Hematopoietic multipotent progenitor cell (in vitro differentiated cells): ENCODE data around the gene PSD2. TPM values are rescaled to one million over a fixed set of nuclear protein-coding genes. Genes with fewer than 3 reads are reported as not detected.
A peak's percentile ranks its signal among the peaks of the same experiment; 100 is the strongest.

ENCODE experiments used
- DNase-seq, 3 donors: peaks; one replicate each; pipeline ENCODE4 v3.0.0-alpha.2; 2011 to 2015; ENCODE audit warnings: low read depth in 2 of 3, low spot score in 2 of 3
- total RNA-seq: library from RNA; depleted of rRNA; stranded (reverse); fragments of >200 nt; gene quantifications from one replicate; pipeline ENCODE4 v1.2.3, GENCODE V29; 2012

Gene PSD2
- total RNA-seq, 1 donor = 0.27 TPM

DNA sequence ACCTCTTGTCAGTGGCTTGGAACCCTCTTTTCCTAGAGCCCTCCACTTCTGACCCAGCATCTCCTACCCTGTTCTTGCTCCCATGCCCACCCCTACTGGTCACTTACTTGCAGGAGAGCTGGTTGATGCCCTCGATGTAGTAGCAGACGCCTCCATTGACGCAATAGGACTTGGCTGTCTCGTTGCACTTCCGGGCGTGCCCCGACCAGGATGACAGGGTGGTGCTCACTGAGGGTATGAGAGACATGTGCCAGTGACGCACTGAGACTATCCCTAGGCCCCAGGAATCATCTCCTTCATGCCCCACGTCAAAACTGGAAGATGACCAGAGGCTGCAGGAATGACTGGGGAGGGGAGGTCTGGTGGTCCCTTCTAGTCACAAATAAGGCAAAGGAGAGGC, 76.0 kb downstream of the PSD2 start:
- no peak for DNase-seq

DNA sequence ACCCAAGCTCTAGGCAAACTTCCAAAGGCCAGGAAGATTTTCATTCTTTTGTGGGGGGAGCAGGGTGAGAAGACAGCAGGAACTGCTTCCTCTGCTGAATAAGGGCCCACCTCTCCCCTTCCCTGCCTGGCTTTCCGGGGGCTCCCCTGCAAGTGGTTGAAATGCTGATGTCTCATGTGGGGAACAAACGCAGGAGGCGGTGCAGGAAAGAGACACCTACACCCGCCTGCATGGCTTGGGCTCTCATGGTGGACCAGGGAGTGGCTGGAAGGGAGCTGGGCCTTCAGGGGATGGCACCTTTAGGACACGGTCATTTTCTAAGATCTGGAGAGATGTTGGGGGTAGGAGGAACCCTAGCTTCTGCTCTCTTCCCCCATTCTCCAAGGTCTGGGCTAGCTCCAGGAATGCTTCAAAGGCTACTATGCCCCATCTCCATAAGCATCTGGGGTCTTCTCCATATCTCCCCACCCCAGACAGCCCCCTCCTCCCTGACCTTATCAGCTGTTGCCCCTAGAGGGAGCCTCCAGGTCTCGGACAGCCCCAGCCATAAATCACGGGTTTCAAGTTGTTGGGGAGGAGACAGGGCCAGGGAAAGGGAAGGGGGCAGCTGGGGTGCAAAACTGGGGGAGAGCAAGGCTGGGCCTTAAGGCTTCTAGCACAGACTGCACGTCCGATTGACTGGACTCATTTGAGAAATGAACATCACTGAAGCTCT, 76.6 kb downstream of the PSD2 start:
- DNase-seq = no peak

DNA sequence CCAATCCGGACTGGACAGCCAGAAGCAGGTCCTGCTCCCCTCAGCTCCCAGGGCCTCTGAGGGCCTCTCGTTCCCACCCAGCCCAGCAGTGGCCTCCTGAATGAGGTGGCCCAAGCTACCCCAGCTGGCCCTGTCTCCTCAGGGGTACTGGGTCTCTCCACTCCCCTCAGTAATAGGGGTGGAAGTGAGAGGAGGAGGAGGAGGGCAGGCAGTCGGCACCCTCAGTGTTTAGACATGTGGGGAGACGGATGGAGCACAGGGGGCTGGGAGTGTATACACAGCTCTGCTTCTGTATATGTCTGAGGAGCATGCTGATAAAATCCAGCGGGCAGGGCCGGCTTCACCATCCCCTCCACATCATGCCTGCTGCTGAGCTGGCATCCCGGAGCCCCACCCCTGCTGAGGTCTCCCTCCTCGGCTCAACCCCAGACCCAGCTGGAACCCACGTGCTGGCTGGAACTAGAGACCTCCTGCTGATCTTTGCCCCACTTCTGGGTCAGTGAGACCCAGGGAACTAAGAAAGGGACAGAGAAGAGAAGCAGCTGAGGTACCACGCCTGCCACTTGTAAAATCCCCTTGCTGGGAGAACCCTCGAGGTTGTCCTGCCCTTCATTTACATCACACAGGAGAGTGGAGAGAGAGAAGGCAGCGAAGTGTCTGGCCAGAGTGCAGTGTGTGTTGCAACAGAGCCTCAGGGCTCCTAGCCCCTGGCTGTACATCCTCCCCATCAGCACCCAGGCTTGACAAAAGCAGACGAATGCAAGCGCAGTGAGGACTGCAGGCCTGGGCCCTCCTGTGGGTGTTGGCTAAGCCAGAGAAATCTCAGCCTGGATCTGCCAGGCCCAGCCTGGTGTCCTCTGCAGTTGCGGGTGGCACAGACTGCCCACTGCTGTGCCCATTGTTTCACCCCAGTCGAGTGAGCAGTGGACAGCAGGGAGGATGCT, 77.5 kb downstream of the PSD2 start:
- no peak for DNase-seq

DNA sequence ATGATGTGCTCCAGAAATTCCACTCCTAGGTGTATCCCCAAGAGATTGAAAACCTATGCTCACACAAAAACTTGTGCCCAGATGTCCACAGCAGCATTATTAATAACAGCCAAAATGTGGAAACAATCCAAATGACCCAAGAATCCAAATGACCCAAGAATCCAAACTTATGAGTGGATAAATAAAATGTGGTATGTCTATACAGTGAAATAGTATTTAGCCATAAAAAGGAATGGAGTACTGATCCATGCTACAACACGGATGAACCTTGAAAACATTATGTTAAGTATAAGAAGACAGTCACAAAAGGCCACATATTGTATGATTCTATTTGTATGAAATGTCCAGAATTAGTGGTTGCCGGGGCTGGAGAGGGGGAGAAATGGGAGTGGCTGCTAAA, 80.3 kb downstream of the PSD2 start:
- DNase-seq = no peak

DNA sequence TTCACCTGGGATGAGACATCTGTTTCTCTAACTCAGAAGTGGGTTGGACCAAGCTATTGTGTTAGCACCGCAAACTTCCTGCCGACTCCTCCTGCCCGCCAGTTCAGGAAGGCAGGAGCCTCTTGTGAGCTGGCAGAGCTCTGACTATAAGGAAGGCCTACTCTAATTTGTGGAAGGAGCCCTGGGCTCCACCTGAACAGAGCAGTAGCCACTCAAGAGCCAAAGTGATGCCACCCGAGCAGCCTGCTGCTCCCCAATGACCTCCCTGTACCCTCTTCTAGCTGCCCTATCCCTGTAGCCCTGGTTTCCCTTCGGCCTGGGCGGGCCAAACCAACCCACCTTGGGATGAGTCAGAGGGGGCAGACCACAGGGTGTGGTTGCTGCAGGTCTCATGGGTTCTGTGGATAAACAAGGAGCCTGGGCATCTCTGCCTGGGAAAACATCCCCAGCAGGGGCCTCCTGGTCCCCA, 81.6 kb downstream of the PSD2 start:
- peak in 2 of 3 donors; percentile 14 to 19 for DNase-seq

DNA sequence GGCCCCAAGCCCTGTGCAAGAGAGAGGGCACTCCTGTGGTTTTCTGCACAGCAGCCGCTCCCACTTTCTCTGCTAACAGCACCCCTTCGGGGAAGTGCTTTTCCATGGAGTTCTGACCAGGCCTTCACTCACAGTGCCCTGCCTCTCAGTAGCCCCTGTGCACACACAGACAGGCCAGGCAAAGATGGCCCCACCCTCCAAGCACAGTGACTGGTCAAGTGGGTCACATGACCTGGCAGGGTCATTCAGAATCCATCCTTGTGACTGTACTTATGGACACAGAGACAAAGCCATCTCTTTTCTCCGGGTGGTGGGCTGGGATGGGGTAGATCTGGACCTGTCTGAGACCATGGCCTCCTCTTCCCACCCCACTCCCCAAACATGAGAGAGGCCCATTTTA, 82.5 kb downstream of the PSD2 start:
- DNase-seq = no peak

DNA sequence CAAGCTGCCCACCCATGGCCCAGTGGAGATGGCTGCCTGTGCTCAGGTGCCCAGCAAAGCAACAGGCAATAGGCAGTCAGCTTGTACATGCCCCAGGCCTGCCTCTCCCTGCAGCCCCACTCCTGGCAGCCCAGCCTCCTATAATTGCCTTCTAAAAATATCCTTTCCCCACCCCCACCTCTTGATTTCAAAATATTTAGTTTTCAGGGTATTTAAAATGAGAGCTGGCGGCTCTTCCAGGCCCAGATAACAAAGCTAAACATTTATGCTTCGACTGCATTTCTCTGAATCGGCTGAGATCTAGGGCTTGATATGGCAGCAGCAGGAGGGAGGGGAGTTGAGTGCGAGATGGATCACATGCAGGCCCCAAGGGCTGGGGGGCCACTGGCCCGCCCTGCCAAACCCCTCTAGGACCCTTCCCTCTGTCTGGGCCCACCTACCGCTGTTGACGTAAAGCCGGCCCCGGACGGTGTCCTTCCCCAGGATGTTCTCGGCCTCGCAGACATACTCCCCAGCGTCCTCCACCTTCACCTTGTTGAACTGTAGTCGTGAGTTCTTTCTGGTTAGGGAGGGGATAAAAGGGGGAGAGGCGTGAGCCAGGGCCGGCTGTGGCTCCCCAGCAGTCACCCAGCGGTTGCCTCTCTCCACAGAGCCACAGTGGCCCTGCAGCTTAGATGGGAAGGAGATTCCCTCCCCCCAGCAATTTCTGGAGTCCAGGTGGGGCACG, 85.0 kb downstream of the PSD2 start:
- no peak for DNase-seq

DNA sequence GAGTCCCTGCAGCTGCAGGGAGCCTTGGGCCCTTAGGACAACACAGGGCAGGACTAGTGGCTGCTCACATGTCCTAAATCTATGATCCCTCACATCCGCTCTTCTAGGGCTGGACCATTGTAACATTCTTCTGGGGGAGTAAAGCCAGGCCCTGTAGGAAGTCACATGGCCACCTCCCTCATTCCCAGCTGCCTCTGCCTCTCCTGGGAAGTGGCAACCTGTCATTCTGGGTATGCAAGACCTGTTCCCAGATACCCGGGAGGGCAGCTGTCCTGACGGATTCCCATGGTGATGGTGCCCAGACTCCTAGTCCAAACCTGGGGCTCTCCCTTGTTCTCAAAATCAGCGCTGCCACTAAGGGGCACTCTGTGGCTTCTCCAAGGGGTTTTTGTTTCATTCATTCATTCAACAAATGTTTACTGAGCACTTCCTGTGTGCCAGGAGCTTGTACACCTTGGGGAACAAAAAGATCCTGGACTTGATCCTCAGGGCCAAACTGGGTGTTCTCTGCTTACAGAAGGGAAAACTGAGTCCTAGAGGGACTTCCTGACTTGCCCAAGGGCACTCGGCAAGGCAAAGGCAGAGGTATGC, 85.6 kb downstream of the PSD2 start:
- DNase-seq = no peak

DNA sequence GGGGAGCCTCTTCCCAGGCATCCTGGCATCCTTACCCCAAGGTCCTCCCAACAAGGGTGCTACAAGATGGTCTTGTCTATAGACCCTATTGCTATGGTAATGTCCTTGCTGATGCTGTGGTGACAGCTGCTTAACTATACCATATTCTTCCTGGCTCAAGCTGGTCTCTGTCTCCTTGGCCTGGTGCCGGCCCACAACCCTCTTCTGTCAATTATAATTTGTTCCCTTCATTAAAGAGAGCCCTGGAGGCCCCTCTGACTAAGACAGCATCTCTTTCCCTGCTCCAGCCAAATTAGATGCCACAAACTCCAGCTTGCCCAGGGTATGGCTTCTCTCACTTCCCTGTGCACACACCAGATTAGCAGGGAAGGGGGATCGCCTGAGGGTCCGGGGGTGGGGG, 86.7 kb downstream of the PSD2 start:
- no peak for DNase-seq

DNA sequence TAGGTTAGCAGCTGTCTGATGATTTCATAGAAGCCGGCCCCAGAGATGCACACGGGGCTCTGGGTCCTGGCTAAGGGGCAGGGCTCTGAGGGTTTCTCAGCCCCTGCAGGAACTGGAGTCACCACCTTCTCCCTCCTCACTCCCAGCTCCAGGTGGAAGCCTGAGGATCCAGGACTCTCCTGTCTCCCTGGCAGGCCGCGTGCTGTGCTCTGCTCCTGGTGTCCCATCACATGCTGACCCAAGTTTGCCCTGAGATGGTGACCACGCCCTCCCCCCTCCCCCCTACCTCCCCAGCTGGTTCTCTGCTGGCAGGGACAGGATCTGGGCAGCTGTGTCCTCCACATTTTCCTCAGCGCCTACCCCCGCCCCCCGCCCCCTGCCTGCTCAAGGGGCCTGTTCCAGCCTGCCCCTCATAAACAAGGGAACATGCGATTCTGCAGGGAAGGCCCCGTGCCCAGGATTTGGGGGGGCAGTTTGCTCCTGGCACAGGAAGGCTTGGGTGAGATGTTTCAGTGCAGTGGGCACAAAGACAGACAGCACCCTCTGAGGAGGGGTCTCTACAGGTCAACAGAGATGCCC, 87.4 kb downstream of the PSD2 start:
- DNase-seq = no peak

DNA sequence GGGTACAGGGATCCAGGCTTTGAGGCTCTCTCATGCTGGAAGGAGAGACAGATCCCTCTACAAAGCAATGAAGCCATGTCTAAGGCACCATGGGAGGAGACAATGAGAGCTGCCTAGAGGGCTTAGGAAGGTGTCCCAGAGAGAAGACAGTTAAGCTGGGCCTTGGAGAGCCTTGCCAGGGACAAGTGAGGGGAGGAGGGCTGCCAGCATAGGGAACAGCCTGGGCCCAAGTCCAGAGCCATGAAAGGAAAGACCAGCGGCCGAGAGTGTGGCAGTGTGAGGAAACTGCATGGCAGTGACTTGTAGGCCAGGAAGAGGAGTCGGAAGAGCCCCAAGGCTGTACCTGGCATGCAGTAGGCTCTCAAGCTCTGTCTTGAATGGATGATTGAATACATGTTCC, 88.5 kb downstream of the PSD2 start:
- DNase-seq = no peak

DNA sequence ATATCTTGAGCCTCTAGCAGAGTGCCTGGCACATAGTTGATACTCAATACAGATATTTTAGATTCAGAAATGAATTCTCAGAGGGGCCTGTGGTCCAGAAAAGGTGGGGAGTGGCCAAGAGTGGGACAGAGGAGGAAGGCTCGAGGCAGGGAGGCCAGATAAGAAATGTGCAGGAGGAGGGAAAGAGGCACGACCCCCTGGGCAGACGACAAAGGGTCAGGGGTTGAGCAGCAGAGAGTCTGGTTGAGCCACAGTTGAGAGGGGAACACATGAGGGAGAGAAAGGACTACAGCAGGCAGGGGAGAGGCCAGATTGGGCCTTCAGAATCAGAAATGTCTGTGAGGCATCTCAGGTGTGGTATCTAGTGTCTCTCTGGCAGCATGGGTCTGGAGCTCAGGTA, 89.1 kb downstream of the PSD2 start:
- DNase-seq = no peak

DNA sequence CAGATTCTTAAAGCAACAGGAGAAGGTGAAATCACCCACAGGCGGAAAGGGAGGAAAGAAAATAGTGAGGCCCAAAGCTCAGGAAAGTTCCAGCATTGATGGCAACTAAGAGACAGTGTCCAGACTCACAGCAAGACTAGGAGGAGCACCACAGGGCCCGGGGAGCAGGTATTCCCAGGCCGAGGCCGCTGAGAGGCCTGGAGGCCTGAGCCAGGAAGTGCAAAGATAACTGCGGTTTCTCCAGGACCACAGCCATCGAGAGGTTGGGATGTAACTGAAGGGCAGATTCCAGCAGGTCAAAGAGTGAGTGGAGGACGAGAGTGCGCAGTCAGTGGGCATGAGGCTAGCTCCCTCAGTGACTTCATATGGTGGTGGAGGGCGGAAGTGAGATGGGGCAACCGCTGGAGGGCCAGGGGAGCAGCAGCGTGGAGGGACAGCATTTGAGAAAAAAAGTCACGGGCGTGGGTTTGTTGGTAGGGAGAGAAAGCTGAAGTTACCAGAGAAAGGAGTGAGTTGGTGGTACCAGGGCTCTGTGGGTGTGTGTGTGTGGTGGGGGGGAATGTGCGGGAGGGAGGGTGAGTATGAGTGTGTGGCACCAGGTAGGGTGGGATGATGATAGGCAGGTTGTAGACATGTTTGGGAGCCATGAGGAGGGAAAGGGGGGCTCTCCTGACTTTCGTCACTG, 89.7 kb downstream of the PSD2 start:
- no peak for DNase-seq

DNA sequence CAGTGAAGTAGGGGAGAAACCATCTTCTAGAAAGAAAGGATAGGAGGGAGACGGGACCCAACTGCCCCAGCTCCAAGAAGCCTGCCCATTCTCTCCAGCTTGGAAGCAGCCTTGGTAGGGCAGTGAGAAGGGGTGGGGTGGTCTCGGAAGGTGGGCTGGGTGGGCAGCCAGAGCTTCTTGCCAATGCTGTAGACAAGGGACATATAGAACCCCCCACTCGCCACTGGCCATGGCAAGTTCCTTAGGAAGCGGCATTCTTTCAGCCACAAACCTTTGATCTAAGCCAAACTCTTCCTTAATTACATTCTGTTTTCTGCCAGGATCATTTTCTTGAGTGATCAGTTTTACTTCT, 90.2 kb downstream of the PSD2 start:
- no peak for DNase-seq

DNA sequence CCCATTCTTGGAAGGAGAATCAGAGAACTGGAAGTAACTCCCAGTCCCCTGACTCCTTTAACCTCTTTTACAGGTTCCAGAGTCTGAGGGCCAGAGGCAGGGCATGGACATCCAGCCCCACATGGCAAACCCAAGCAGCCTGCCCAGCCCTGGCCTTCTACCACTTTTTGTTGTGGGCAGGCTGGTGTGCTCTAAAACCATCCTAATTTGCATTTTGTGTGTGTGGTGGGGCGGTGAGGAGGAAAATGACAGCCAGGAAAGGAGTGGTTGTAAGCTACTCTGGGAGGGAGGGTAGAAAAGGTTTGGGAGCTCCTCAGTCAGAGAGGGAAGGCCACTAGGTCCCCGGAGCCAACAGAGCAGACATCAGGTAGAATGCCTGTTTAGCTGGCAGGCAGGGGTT, 90.6 kb downstream of the PSD2 start:
- no peak for DNase-seq

DNA sequence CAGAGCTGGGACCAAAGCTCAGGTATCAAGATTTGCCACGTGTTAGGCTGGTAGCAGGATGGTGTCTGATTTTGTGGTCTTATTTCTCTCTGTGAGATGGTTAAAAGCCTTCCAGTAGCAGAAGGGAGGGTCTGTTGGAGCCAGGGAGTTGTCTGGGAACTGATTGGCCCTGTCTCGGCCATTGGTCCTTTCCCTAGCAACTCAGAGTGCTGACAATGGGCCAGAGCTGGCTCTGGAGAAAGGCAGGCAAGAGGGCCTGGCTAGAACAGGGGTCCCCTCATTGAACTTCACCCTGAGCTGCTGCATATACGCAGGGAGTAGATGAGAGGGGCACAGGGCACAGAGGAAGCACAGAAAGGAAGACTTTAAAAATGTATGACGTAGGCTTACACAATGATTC, 92.8 kb downstream of the PSD2 start:
- DNase-seq = no peak

DNA sequence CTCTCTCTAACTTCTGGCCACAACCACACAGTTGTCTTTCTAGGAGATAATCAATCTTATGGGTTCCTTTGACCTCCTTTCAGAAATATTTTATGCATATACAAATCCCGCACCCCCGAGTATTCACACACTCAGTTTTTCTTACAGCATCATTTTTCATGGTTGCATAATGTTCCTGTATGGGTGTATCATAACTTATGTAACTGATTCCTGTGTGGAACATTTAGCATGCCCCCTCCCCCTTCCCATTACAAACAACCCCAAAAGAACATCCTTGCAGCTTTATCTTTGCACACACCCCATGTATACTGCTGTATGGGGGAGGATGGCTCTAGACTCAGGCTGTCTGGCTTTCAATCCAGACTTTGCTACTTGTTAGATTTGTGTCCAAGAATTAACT, 93.8 kb downstream of the PSD2 start:
- no peak for DNase-seq

DNA sequence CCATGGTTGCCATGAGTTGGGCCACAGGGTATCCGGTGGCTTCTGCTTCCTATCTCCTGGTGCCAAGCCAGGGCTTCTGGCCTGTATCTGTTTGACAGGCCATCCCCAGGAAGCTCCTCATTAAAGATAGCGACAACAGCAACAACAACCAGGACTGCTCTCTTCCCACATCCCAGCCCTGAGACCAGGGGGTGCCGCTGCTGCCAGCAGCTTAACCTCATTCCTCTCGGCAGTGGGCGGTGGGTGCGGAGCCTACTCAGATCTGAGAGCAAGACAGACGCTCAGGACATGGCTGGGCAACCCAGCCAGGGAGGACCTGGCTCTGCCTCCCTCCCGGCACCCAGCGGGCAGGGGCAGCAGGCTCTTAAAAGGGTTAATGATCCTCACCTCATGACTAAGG, 98.3 kb downstream of the PSD2 start:
- no peak for DNase-seq
